A673 (cell line): ENCODE results near the gene TAGLN.

Experiments
- EZH2 ChIP-seq: fragments of 200-600 bp; sonication (generic); IDR thresholded peaks from 2 replicates; pipeline ENCODE4 v1.6.1; 2017; ENCODE audit warnings: borderline replicate concordance, low read depth, mild to moderate bottlenecking, mixed read lengths, antibody characterized with exemption, low read length; ENCODE audit not compliant: poor library complexity, severe bottlenecking
- TF ChIP-seq, protein P1 (sequence below): fragments of 300-800, 200-600 bp; sonication (generic); conservative IDR thresholded peaks from 2 replicates; pipeline ENCODE4 v1.5.1; 2017; ENCODE audit warnings: low read depth, mild to moderate bottlenecking, antibody characterized with exemption, low read length, moderate library complexity, mixed read lengths

DNA sequence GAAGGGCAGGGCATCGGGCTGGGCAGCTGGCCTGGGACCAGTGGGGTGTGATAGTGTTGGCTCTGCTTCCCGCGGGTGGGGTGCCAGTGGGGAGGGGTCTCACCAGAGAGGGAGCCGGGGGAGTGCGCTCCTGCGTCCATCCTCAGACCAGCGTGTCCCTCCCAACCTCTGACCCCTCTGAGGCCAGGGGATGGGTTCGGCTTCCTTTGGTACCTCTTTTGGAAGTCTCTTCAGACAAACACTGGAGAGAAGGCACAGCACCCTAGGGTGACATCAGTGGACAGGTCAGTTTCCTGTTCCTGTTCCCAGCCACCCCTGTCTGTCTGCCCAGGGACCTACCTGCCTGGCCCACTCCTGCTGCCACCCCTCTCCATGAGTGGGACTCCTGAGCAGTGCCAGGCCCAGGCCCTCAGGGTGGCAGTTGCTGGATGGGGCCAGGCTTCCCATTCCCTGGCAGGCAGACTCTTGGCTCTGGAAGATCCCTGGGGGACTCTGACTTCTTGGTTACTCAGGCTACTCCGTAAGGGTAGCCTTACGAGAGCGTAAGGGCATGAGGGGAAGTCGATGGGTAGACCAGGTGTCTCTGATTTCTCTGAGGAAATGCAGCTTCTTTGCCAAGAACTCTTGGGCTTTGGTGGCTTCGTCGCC lies 2.6 kb downstream of the TAGLN start:
- TF ChIP-seq EZH2: no peak
- TF ChIP-seq, protein P1, sequence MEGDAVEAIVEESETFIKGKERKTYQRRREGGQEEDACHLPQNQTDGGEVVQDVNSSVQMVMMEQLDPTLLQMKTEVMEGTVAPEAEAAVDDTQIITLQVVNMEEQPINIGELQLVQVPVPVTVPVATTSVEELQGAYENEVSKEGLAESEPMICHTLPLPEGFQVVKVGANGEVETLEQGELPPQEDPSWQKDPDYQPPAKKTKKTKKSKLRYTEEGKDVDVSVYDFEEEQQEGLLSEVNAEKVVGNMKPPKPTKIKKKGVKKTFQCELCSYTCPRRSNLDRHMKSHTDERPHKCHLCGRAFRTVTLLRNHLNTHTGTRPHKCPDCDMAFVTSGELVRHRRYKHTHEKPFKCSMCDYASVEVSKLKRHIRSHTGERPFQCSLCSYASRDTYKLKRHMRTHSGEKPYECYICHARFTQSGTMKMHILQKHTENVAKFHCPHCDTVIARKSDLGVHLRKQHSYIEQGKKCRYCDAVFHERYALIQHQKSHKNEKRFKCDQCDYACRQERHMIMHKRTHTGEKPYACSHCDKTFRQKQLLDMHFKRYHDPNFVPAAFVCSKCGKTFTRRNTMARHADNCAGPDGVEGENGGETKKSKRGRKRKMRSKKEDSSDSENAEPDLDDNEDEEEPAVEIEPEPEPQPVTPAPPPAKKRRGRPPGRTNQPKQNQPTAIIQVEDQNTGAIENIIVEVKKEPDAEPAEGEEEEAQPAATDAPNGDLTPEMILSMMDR: no peak
